ENCODE measurements around the gene PTPRM. TPM values are rescaled to one million over a fixed set of nuclear protein-coding genes. Genes with fewer than 3 reads are reported as not detected.

PTPRM gene
- polyA plus RNA-seq, 3 donors = 0.04 to 2.1 (median 0.66) TPM

DNA sequence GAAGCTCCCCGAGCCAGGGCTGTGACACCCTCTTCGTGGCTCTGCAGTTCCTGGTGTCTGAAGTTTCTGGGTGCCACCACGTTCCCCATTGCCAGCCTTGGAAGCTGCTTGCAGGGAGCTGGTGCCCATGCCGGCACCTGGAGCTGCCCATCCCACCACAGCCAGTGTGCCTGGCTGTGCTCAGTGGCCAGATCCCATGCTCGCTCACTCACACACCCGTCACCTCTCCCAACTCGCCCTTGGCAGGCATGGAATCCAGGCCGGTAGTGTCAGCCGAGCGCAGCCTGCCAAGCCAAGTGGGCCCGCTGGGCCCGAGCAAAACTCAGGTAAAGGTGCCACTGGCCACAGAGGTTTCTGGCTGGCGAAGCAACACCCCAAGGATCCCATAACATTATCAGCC lies 370.2 kb downstream of the PTPRM start:
- Histone ChIP-seq H4K20me1 (ENCODE audit: insufficient read depth, low read length) (no peaks in the 10 kb centered on the region), H3K9me3 (replicated peaks in 1 of 2; ENCODE audit: control insufficient read depth in 1 of 2, insufficient read depth in 1 of 2, low read length in 2 of 2) (peaks cover 0 to 10% of the 10 kb centered on the region in 2 donors), H2AFZ (ENCODE audit: insufficient read depth, low read depth, low read length, poor library complexity, severe bottlenecking) (no peak overlapping the region), H3K4me1 (ENCODE audit: control insufficient read depth in 1 of 2, insufficient read depth in 2 of 2, low read length in 2 of 2) (no peaks in the 10 kb centered on the region), H3K27me3 (ENCODE audit: control insufficient read depth in 2 of 2, insufficient read depth in 2 of 2, low read length in 2 of 2) (no peaks in the 10 kb centered on the region), H3K27ac (ENCODE audit: low read depth in 1 of 2, low read length in 2 of 2) (no peak overlapping the region), H3K9ac (ENCODE audit: insufficient read depth, low read length, poor library complexity, severe bottlenecking) (no peak overlapping the region), H3K4me2 (replicated peaks; ENCODE audit: extremely low read depth, low read length, poor library complexity, severe bottlenecking) (no peak overlapping the region), H3K79me2 (ENCODE audit: insufficient read depth, low read length) (no peaks in the 10 kb centered on the region), H3K4me3 (replicated peaks in 1 of 3; ENCODE audit: low read depth in 2 of 3, low read length in 3 of 3) (no peak overlapping the region), H3K36me3 (replicated peaks in 1 of 2; ENCODE audit: control insufficient read depth in 1 of 2, insufficient read depth in 2 of 2, low read length in 2 of 2) (no peaks in the 10 kb centered on the region)
- Mint-ChIP-seq H3K27me3 (ENCODE audit: low read depth in 3 of 3) (peaks cover 0 to 1% (median 1%) of the 10 kb centered on the region in 3 donors), H3K27ac (no peak overlapping the region), H3K9me3 (peaks cover 0 to 10% (median 2%) of the 10 kb centered on the region in 7 donors), H3K36me3 (no peaks in the 10 kb centered on the region), H3K4me1 (no peaks in the 10 kb centered on the region), H3K4me3 (no peak overlapping the region)
- TF ChIP-seq CTCF (IDR thresholded peaks at IDR 0.05) = no peak
- intact Hi-C loops (cut with micrococcal nuclease) = no loop called here
- over 99% methylated on average over 13 of the region's 13 CpGs for WGBS (ENCODE audit: insufficient coverage)
- no peak for DNase-seq

DNA sequence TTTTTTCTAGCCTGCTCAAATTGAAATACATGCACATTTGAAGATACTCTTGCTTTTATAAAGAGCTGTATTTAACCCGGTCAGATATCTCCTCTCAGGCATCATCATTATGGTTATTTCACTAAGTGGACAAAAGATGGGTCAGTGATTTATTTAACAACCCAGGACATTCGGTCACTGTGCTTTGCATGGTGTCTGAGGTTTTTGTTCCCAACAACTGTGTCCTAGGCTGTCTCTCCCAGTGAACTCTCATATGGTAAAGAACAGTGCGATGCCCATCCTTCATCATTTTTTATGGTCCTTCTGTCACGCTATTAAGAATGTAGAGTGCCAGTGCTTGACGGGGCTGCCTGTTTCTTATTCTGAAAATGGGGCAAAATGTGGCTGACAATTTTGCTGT lies 372.4 kb downstream of the PTPRM start:
- Histone ChIP-seq H3K4me2 (replicated peaks; ENCODE audit: extremely low read depth, low read length, poor library complexity, severe bottlenecking) (no peak overlapping the region), H4K20me1 (ENCODE audit: insufficient read depth, low read length) (no peaks in the 10 kb centered on the region), H3K79me2 (ENCODE audit: insufficient read depth, low read length) (no peaks in the 10 kb centered on the region), H3K36me3 (replicated peaks in 1 of 2; ENCODE audit: control insufficient read depth in 1 of 2, insufficient read depth in 2 of 2, low read length in 2 of 2) (no peaks in the 10 kb centered on the region), H3K9me3 (replicated peaks in 1 of 2; ENCODE audit: control insufficient read depth in 1 of 2, insufficient read depth in 1 of 2, low read length in 2 of 2) (peaks cover 0 to 10% of the 10 kb centered on the region in 2 donors), H3K27me3 (ENCODE audit: control insufficient read depth in 2 of 2, insufficient read depth in 2 of 2, low read length in 2 of 2) (no peaks in the 10 kb centered on the region), H3K4me3 (replicated peaks in 1 of 3; ENCODE audit: low read depth in 2 of 3, low read length in 3 of 3) (no peak overlapping the region), H2AFZ (ENCODE audit: insufficient read depth, low read depth, low read length, poor library complexity, severe bottlenecking) (no peak overlapping the region), H3K27ac (ENCODE audit: low read depth in 1 of 2, low read length in 2 of 2) (no peak overlapping the region), H3K4me1 (ENCODE audit: control insufficient read depth in 1 of 2, insufficient read depth in 2 of 2, low read length in 2 of 2) (no peaks in the 10 kb centered on the region), H3K9ac (ENCODE audit: insufficient read depth, low read length, poor library complexity, severe bottlenecking) (no peak overlapping the region)
- Mint-ChIP-seq H3K4me1 (no peaks in the 10 kb centered on the region), H3K9me3 (peaks cover 0 to 10% (median 4%) of the 10 kb centered on the region in 7 donors), H3K36me3 (no peaks in the 10 kb centered on the region), H3K27ac (no peak overlapping the region), H3K4me3 (no peak overlapping the region), H3K27me3 (ENCODE audit: low read depth in 3 of 3) (peaks cover 0 to 1% (median 1%) of the 10 kb centered on the region in 3 donors)
- 100% methylated on average over 2 of the region's 5 CpGs for WGBS (ENCODE audit: insufficient coverage)
- no peak for DNase-seq
- no peak for TF ChIP-seq CTCF (IDR thresholded peaks at IDR 0.05)
- intact Hi-C loops (cut with micrococcal nuclease) = no loop called here
